ENCODE results near the gene CD93. TPM values are rescaled to one million over a fixed set of nuclear protein-coding genes. Genes with fewer than 3 reads are reported as not detected.

CD93 gene
- total and polyA plus RNA-seq, 5 experiments from 2014 or later: 0.03 to 0.20 (median 0.11) TPM; not detected in 1

DNA sequence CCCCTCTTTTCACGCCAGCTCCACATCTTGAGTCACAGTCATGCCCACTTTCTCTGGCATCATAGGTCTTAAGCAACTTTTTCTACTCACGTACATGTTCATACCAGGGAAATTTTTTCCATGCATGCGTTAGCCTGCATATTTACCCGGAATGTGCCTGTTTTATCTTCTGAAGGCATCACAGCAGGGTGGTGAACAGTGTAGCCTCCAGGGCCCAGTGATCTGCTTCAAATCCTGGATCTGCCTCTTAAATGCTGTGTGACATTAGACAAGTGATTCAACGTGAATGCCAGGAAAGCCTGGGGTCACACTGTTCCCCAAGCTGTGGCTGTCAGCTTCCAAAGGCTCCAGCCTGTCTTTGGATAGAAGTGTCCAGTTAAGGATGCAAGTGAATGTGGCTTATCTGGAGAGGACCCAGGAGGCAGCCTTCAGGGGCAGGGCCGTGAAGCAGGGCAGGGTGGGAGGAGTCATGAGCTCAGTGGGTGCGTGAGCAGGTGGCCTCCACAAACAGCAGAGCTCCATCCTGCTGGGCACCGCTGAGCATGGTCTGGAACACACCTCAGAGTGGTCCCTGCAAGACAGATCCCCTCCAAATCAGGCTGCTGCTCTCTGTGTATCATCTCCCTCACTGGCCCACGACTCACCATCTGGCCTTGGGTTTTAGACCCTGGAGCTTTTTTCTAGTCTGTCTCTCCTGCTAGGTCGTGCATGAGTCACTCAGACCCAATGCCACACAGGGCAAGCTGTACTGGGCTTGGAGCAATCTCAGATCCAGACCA, 30.4 kb upstream of the CD93 start:
- Mint-ChIP-seq H3K27ac (no peak overlapping the region), H3K4me3 (no peak overlapping the region), H3K36me3 (no peaks in the 10 kb centered on the region), H3K27me3 (peaks cover 0 to 4% (median 0%) of the 10 kb centered on the region in 5 donors), H3K9me3 (no peaks in the 10 kb centered on the region), H3K4me1 (peaks cover 0 to 14% (median 0%) of the 10 kb centered on the region in 4 donors)
- POLR2A ChIA-PET: no interaction called here
- no peak for DNase-seq
- ATAC-seq: no peak

DNA sequence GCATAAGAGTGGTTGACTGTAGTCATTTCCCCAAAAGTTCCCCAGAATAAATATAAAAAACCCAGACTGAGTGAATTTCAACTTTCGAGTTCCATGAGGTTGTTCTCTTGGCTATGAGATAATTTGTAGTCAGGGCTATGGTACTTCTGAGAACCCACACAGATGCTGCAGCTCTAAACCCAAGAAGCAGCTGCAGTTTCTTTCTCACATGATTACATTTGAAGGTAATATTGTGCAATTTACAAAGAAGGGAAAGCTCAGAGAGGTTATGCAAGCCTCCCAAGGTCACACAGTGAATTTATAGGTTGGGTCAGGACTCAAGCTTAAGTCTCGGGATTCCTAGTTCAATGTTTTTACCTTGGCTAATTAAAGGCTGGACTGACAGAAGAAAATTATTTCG, 29.7 kb upstream of the CD93 start:
- Mint-ChIP-seq H3K27me3 (peaks cover 0 to 4% (median 0%) of the 10 kb centered on the region in 5 donors), H3K27ac (no peak overlapping the region), H3K4me3 (no peak overlapping the region), H3K36me3 (no peaks in the 10 kb centered on the region), H3K9me3 (no peaks in the 10 kb centered on the region), H3K4me1 (peaks cover 0 to 14% (median 0%) of the 10 kb centered on the region in 4 donors)
- DNase-seq (no peak), ATAC-seq (no peak)
- POLR2A ChIA-PET: no interaction called here

DNA sequence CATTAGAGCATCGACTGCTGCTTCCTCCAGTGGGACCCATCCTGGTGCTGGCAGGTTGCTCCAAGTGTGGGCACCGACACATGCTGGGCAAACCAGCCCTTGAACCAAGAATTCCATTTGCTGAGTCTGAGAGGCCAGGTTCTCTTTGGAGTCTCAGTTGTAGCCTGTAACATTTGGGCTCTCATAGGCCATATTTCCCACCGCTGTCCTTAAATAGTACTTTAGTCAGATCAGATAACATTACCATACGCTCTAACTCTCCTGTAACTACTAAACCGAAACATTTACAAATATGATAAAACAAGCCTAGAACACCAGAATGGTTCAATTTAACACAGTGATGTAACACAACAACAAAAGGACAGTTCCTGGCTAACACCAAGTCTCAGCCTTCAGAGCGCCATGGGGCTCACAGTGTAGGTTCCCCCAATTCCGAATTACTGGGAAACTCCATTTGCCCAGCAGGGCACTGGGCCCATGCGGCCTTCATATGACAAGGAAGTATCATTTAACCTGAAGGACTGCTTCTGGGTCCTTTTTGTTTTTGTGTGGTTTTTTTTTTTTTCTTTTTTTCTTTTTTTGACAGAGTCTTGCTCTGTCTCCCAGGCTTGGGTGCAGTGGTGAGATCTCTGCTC, 28.4 kb upstream of the CD93 start:
- Mint-ChIP-seq H3K36me3 (no peaks in the 10 kb centered on the region), H3K9me3 (no peaks in the 10 kb centered on the region), H3K27ac (no peak overlapping the region), H3K4me3 (no peak overlapping the region), H3K27me3 (peaks cover 0 to 2% (median 0%) of the 10 kb centered on the region in 5 donors), H3K4me1 (peaks cover 0 to 14% (median 0%) of the 10 kb centered on the region in 4 donors)
- DNase-seq: no peak
- no peak for ATAC-seq
- POLR2A ChIA-PET: no interaction called here

DNA sequence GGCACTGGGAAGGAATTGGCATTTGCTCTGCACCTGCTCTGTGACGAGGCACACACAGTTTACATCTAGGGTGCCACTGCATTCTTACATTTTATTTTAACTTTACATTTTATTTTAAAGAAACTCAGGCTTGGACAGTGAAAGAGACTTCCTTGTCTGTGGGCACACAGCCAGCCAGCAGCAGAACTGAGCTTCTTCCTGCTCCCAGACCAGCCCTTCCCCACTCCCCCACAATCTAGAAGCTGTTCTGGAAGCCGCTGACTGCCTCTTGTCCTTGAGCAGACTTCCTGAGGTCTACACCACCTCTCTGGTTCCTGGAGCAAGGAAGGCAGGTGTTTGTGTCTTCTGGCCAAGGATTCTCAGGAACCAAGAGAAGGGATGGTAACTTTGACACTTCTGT, 27.9 kb upstream of the CD93 start:
- no peak overlapping the region for H3K4me3 Mint-ChIP-seq
- H3K27me3 Mint-ChIP-seq: peaks cover 0 to 2% (median 0%) of the 10 kb centered on the region in 5 donors
- no peaks in the 10 kb centered on the region for H3K36me3 Mint-ChIP-seq
- POLR2A ChIA-PET: no interaction called here
- peaks cover 0 to 10% (median 0%) of the 10 kb centered on the region in 4 donors for H3K4me1 Mint-ChIP-seq
- no peak for DNase-seq
- no peak for ATAC-seq
- H3K27ac Mint-ChIP-seq: no peak overlapping the region
- H3K9me3 Mint-ChIP-seq: no peaks in the 10 kb centered on the region

GRCh38 chr20:23112595-23112994, 26.5 kb upstream of the CD93 start:
- ATAC-seq: no peak
- Mint-ChIP-seq H3K4me3 (no peak overlapping the region), H3K9me3 (no peaks in the 10 kb centered on the region), H3K27me3 (peaks cover 0 to 2% (median 0%) of the 10 kb centered on the region in 5 donors), H3K4me1 (peaks cover 0 to 7% (median 0%) of the 10 kb centered on the region in 4 donors), H3K36me3 (no peaks in the 10 kb centered on the region), H3K27ac (no peak overlapping the region)
- POLR2A ChIA-PET: no interaction called here
- no peak for DNase-seq

- no peak overlapping the region for H3K27ac Mint-ChIP-seq
- no peak overlapping the region for H3K4me3 Mint-ChIP-seq
- no peaks in the 10 kb centered on the region for H3K9me3 Mint-ChIP-seq
- DNase-seq (no peak), ATAC-seq (no peak)
- H3K36me3 Mint-ChIP-seq: no peaks in the 10 kb centered on the region
- POLR2A ChIA-PET: no interaction called here
- H3K27me3 Mint-ChIP-seq: peaks cover 0 to 2% (median 0%) of the 10 kb centered on the region in 5 donors
- peaks cover 0 to 7% (median 0%) of the 10 kb centered on the region in 4 donors for H3K4me1 Mint-ChIP-seq
These were observed 25.8 kb upstream of the CD93 start for GRCh38 chr20:23111944-23112342.

- Mint-ChIP-seq H3K4me3 (no peak overlapping the region), H3K27ac (no peak overlapping the region), H3K27me3 (peaks cover 0 to 2% (median 0%) of the 10 kb centered on the region in 5 donors), H3K9me3 (no peaks in the 10 kb centered on the region), H3K36me3 (no peaks in the 10 kb centered on the region), H3K4me1 (peaks cover 0 to 9% (median 0%) of the 10 kb centered on the region in 4 donors)
- ATAC-seq: no peak
- POLR2A ChIA-PET: no interaction called here
- DNase-seq: no peak
These were observed 25.3 kb upstream of the CD93 start for GRCh38 chr20:23111307-23111943.

DNA sequence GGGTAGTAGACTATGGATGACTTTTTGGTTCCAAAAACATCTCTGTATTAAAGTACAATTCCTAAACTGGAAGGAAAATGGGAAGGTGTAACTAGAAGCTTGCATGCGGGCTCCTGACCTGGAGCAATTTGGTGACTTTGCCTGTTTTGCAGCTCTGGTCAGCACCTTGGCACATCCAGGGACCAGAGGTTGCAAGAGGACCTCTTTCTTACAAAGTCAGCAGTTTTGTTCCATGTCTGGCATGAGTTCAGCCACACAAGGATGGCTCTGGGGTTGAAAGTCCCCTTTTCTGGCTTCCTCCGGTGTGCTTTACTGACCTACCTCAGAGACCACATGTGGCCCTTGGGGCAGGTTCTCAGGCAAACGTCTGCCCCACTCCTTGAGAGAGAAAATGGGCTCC, 22.7 kb upstream of the CD93 start:
- ATAC-seq: no peak
- POLR2A ChIA-PET: no interaction called here
- Mint-ChIP-seq H3K36me3 (no peaks in the 10 kb centered on the region), H3K4me3 (no peak overlapping the region), H3K9me3 (no peaks in the 10 kb centered on the region), H3K27me3 (peaks cover 0 to 2% (median 0%) of the 10 kb centered on the region in 5 donors), H3K27ac (no peak overlapping the region), H3K4me1 (peaks cover 0 to 3% (median 0%) of the 10 kb centered on the region in 4 donors)
- no peak for DNase-seq

DNA sequence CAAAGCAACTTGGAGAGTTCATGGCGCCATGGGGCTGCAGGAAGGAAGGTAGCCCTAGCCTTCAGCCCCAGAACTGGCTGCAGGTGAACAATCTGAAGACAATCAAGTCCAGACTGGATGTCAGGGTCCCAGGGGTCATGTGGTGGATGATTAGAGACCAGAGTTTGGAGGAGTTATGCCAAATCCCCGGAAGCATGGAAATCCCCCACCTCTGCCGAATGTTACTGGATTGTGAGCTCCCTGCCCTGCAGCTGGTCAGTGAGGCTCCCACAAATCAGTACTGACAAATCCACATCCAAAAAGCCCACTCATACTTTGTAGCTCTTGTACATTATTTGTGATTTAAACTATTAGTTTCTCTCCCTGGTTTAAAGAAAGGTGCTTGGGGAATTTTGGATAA, 21.3 kb upstream of the CD93 start:
- Mint-ChIP-seq H3K4me3 (no peak overlapping the region), H3K9me3 (no peaks in the 10 kb centered on the region), H3K4me1 (peaks cover 0 to 3% (median 0%) of the 10 kb centered on the region in 4 donors)

GRCh38 chr20:23106271-23106851, 20.2 kb upstream of the CD93 start:
- no peak for ATAC-seq
- peaks cover 0 to 2% (median 0%) of the 10 kb centered on the region in 5 donors for H3K27me3 Mint-ChIP-seq
- H3K36me3 Mint-ChIP-seq: no peaks in the 10 kb centered on the region
- no peak overlapping the region for H3K4me3 Mint-ChIP-seq
- H3K27ac Mint-ChIP-seq: no peak overlapping the region
- peaks cover 0 to 3% (median 0%) of the 10 kb centered on the region in 4 donors for H3K4me1 Mint-ChIP-seq
- no peaks in the 10 kb centered on the region for H3K9me3 Mint-ChIP-seq
- DNase-seq: no peak
- POLR2A ChIA-PET: no interaction called here

More for the DNA sequence above, 21.3 kb upstream of the CD93 start:
- H3K27me3 Mint-ChIP-seq: peaks cover 0 to 2% (median 0%) of the 10 kb centered on the region in 5 donors
- POLR2A ChIA-PET: no interaction called here
- DNase-seq (no peak), ATAC-seq (no peak)
- H3K36me3 Mint-ChIP-seq: no peaks in the 10 kb centered on the region
- H3K27ac Mint-ChIP-seq: no peak overlapping the region

- H3K9me3 Mint-ChIP-seq: no peaks in the 10 kb centered on the region
- ATAC-seq (no peak), DNase-seq (no peak)
- POLR2A ChIA-PET: no interaction called here
- H3K27ac Mint-ChIP-seq: peak overlapping the region in 1 of 10 donors; percentile 80
- peaks cover 0 to 2% (median 0%) of the 10 kb centered on the region in 5 donors for H3K27me3 Mint-ChIP-seq
- H3K4me3 Mint-ChIP-seq: no peak overlapping the region
- no peaks in the 10 kb centered on the region for H3K36me3 Mint-ChIP-seq
- peaks cover 0 to 3% (median 0%) of the 10 kb centered on the region in 4 donors for H3K4me1 Mint-ChIP-seq
These were observed 19.1 kb upstream of the CD93 start for GRCh38 chr20:23105193-23105592.

DNA sequence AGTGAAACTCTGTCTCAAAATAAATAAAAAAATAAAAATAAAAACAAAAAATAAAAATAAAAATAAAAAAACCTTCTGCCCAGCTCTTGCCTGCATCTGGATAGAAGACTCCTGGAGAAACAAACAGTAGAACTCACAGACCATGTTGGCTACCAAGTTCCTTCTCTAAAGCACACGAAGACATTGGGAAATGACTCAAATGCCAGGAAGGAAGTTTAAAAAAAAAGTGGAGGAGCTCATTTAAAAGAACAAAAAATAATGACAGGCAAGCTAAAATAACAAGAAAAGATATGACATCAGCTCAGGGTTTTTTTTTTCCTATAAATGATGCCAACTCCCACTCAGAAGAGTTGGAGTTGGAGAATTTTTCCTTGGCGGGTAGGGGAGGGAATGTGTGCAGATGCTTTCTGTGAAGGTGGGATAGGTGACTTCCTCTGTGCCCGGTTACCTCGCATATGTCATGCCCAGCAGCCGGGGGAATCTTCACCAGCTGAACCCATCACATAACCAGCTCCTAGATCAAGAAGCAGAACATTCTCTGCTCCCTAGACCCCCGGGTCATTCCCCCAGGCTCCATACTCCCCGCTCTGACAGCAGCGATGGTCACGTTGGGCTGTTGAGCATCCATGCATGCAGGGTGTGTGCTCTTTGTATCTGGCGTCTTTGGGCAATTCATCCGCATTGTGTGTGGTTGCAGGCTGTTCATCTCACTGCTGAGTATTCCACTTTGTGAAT, 17.3 kb upstream of the CD93 start:
- Mint-ChIP-seq H3K9me3 (no peaks in the 10 kb centered on the region), H3K4me1 (peaks cover 0 to 3% (median 0%) of the 10 kb centered on the region in 4 donors), H3K27ac (peak overlapping the region in 1 of 10 donors; percentile 65), H3K27me3 (no peaks in the 10 kb centered on the region), H3K4me3 (no peak overlapping the region), H3K36me3 (no peaks in the 10 kb centered on the region)
- POLR2A ChIA-PET: no interaction called here
- no peak for ATAC-seq
- no peak for DNase-seq
